ENCODE results near the gene ZNRF4.
"Not testable (repeated sequence)": the region's sequence is repeated elsewhere in the genome, so short reads cannot be mapped to it uniquely, and the experiment has no call there.

Gene ZNRF4, protein sequence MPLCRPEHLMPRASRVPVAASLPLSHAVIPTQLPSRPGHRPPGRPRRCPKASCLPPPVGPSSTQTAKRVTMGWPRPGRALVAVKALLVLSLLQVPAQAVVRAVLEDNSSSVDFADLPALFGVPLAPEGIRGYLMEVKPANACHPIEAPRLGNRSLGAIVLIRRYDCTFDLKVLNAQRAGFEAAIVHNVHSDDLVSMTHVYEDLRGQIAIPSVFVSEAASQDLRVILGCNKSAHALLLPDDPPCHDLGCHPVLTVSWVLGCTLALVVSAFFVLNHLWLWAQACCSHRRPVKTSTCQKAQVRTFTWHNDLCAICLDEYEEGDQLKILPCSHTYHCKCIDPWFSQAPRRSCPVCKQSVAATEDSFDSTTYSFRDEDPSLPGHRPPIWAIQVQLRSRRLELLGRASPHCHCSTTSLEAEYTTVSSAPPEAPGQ

DNA sequence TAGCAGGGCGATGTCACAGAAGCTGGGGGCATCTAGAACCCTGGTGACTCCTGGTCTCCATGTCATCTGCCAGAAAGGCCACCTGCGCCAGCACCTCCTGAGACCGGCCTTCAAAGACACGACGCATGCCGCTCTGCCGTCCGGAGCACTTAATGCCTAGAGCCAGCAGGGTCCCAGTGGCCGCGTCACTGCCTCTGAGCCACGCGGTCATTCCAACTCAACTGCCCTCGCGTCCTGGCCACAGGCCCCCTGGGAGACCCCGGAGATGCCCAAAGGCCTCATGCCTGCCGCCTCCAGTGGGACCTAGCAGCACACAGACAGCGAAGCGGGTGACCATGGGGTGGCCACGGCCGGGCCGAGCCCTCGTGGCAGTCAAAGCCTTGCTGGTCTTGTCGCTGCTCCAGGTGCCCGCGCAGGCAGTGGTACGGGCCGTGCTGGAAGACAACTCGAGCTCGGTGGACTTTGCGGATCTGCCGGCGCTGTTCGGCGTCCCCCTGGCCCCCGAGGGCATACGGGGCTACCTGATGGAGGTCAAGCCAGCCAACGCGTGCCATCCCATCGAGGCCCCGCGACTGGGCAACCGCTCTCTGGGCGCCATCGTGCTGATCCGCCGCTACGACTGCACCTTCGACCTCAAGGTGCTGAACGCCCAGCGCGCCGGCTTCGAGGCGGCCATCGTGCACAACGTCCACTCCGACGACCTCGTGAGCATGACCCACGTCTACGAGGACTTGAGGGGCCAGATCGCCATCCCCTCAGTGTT is at the start of gene ZNRF4:
Gene ZNRF4 (plus strand): TSS at position 51 of the 763 bp plus-strand sequence. CDS start 75 bp downstream, at position 126.
- WGBS (ENCODE audit: insufficient coverage, insufficient read length): no CpG with 5 or more reads among the region's 62 CpGs
- Histone ChIP-seq H3K4me1 (ENCODE audit: control insufficient read depth, insufficient read depth, low read length) (no peaks in the 10 kb centered on the region), H3K27ac (ENCODE audit: low read length) (no peak within 1 kb of the TSS), H3K9me3 (ENCODE audit: control insufficient read depth, insufficient read depth, low read length) (no peaks in the 10 kb centered on the region), H3K36me3 (ENCODE audit: control insufficient read depth, insufficient read depth, low read length) (no peaks in the 10 kb centered on the region), H3K27me3 (ENCODE audit: control insufficient read depth, insufficient read depth, low read length) (no peaks in the 10 kb centered on the region), H3K4me3 (ENCODE audit: low read length) (no peak within 1 kb of the TSS)
- DNase-seq (ENCODE audit: low read depth, low spot score): no peak

DNA sequence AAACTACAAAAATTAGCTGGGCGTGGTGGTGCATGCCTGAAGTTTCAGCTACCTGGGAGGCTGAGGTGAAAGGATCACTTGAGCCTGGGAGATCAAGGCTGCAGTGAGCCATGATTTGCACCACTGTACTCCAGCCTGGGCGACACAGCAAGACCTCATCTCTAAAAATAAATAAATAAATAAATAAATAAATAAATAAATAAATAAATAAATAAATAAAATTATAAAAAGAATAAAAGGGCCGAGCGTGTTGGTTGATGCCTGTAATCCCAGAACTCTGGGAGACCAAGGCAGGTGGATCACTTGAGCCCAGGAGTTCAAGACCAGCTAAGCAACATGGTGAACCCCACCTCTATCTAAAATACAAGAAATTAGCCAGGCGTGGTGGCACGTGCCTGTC is 49.0 kb upstream of the ZNRF4 start:
- not testable (repeated sequence) for H3K4me1 ChIP-seq (ENCODE audit: control insufficient read depth, insufficient read depth, low read length); H3K4me3 ChIP-seq (ENCODE audit: low read length); H3K27ac ChIP-seq (ENCODE audit: low read length); H3K9me3 ChIP-seq (ENCODE audit: control insufficient read depth, insufficient read depth, low read length); DNase-seq (ENCODE audit: low read depth, low spot score); H3K27me3 ChIP-seq (ENCODE audit: control insufficient read depth, insufficient read depth, low read length); H3K36me3 ChIP-seq (ENCODE audit: control insufficient read depth, insufficient read depth, low read length)
- WGBS (ENCODE audit: insufficient coverage, insufficient read length): no CpG with 5 or more reads among the region's 6 CpGs

DNA sequence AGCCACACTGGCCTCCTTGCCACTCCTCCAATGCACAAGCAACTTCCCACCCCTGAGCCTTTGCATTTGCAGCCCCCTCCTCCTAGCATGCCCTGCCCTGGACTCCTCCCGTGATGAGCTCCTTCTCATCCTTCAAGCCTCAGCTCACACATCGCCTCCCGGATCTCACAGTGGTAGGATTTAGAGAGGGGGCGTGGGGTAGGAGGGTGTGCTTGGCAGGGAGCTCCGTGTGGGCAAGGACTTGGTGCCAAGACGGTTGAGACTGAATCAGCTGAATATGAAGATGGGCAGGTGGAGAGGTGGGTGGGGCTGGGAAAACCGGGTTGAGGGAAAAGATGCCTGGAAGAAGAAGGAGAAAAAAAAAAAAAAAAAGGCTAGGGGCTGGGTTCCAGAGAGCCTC is 48.4 kb upstream of the ZNRF4 start:
- no CpG with 5 or more reads among the region's 7 CpGs for WGBS (ENCODE audit: insufficient coverage, insufficient read length)
- H3K4me1 ChIP-seq (ENCODE audit: control insufficient read depth, insufficient read depth, low read length): no peaks in the 10 kb centered on the region
- H3K27ac ChIP-seq (ENCODE audit: low read length): no peak overlapping the region
- H3K4me3 ChIP-seq (ENCODE audit: low read length): no peak overlapping the region
- 0 out of 2 replicates have a peak, but pooled peaks cover 2% of the 10 kb centered on the region for H3K27me3 ChIP-seq (ENCODE audit: control insufficient read depth, insufficient read depth, low read length)
- no peaks in the 10 kb centered on the region for H3K9me3 ChIP-seq (ENCODE audit: control insufficient read depth, insufficient read depth, low read length)
- DNase-seq (ENCODE audit: low read depth, low spot score): no peak
- H3K36me3 ChIP-seq (ENCODE audit: control insufficient read depth, insufficient read depth, low read length): no peaks in the 10 kb centered on the region

DNA sequence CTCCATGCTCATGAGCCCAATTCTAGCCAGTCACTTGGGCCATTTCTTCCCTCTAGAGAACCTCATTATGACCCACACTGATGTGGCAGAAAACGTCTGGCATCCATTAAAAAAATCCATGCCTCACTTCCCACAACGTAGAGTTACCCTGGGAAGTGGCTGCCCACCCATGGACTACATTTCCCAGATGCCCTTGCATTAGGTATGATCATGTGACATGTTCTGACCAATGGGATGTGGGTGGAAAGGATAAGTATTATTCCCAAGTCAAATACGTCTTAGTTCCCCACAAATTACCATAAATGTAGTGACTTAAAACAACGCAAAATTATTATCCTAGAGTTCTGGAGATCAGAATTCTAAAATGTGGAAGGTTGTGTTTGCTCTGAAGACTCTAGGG is 47.9 kb upstream of the ZNRF4 start:
- no peak overlapping the region for H3K4me3 ChIP-seq (ENCODE audit: low read length)
- no peaks in the 10 kb centered on the region for H3K9me3 ChIP-seq (ENCODE audit: control insufficient read depth, insufficient read depth, low read length)
- DNase-seq (ENCODE audit: low read depth, low spot score): no peak
- H3K27me3 ChIP-seq (ENCODE audit: control insufficient read depth, insufficient read depth, low read length): 0 out of 2 replicates have a peak, but pooled peaks cover 2% of the 10 kb centered on the region
- no peaks in the 10 kb centered on the region for H3K36me3 ChIP-seq (ENCODE audit: control insufficient read depth, insufficient read depth, low read length)
- no peaks in the 10 kb centered on the region for H3K4me1 ChIP-seq (ENCODE audit: control insufficient read depth, insufficient read depth, low read length)
- WGBS (ENCODE audit: insufficient coverage, insufficient read length): no CpG with 5 or more reads among the region's 4 CpGs
- H3K27ac ChIP-seq (ENCODE audit: low read length): no peak overlapping the region

DNA sequence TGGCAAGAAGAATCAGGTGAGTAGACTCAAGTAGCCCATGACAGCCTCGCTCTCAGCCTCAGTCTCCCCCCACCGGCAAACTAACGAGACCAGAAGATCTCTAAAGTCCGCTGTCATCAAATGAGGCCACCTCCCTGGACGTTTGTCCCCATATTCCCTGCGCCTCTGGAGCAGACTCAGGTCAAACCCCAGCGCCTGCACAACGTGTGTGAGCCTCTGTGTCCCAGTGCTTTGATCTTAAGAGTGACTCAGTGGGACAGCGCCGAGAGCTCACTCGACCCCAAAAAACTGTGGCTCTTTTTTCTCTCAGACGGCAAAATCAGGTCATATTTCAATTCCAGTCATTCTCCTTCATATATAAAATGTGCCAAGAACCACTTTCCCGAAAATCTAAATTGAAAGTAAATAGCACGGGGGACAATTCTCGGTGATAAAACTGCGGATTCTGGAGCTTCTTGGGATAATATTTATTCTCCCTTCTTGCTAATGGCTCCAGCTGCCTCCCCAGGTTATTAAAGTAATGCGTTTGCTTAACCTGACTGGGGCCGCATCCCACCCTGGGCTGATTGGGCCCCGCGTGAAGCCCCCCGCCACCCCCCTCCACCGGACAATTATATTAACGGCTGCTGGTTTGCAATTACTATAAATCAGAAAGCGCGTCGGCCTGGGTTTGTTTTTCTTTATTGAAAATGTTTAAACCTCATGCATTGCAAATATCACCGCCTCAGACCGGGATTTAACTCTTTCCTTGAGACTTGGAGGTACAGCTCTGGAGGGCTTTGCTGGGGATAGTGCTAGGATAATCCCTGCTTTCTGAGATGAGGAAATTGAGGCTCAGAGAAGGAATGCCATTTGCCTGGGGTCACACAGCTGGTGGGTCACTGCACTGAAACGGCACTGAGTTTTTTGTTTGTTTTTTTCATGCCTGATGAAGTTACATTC is 37.5 kb upstream of the ZNRF4 start:
- DNase-seq (ENCODE audit: low read depth, low spot score): no peak
- WGBS (ENCODE audit: insufficient coverage, insufficient read length): no CpG with 5 or more reads among the region's 29 CpGs
- no peaks in the 10 kb centered on the region for H3K9me3 ChIP-seq (ENCODE audit: control insufficient read depth, insufficient read depth, low read length)
- no peaks in the 10 kb centered on the region for H3K4me1 ChIP-seq (ENCODE audit: control insufficient read depth, insufficient read depth, low read length)
- H3K36me3 ChIP-seq (ENCODE audit: control insufficient read depth, insufficient read depth, low read length): no peaks in the 10 kb centered on the region
- no peak overlapping the region for H3K4me3 ChIP-seq (ENCODE audit: low read length)
- no peaks in the 10 kb centered on the region for H3K27me3 ChIP-seq (ENCODE audit: control insufficient read depth, insufficient read depth, low read length)
- H3K27ac ChIP-seq (ENCODE audit: low read length): no peak overlapping the region

DNA sequence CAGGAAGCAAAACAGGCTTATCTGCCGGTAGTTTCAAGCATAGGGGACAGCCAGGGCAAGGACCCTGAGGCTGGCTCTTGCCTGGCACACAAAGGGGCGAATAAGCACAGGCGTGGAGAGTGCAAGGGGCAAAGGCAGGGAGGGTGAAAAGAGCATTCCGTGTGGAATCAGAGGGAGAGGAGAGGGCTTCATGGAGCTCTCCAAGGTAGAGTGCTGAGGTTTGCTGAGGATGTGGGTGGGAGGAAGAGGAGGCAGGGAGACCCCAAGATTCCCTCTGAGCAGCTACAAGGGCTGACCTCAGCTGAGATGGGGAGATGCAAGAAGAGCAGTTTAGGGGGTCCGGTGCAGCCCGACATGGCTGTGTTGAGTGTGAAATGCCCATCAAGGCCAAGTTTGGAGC is 36.5 kb upstream of the ZNRF4 start:
- H3K27ac ChIP-seq (ENCODE audit: low read length): no peak overlapping the region

DNA sequence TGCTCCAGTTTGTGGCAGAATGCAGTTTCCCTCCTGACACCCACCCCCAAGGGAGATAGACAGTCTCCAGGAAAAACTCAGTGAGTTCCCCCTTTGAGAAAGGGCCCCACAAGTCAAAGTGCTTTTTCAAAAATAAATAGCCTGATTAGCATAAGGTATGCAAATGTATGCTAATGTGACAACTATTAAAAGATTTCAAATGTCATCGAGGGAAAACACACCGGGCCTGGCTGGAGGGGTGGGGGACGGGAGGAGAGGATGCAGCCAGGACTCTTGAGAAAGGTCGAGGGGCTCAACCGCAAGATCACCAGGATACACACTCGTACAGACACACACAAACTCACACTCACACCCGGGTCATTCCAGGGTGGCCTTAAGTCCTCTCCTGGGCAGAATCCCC is 34.3 kb upstream of the ZNRF4 start:
- no peaks in the 10 kb centered on the region for H3K36me3 ChIP-seq (ENCODE audit: control insufficient read depth, insufficient read depth, low read length)
- no CpG with 5 or more reads among the region's 7 CpGs for WGBS (ENCODE audit: insufficient coverage, insufficient read length)
- no peak for DNase-seq (ENCODE audit: low read depth, low spot score)

More for the DNA sequence above, 36.5 kb upstream of the ZNRF4 start:
- Histone ChIP-seq H3K4me1 (ENCODE audit: control insufficient read depth, insufficient read depth, low read length) (no peaks in the 10 kb centered on the region), H3K4me3 (ENCODE audit: low read length) (no peak overlapping the region), H3K9me3 (ENCODE audit: control insufficient read depth, insufficient read depth, low read length) (no peaks in the 10 kb centered on the region), H3K36me3 (ENCODE audit: control insufficient read depth, insufficient read depth, low read length) (no peaks in the 10 kb centered on the region), H3K27me3 (ENCODE audit: control insufficient read depth, insufficient read depth, low read length) (no peaks in the 10 kb centered on the region)
- no peak for DNase-seq (ENCODE audit: low read depth, low spot score)
- no CpG with 5 or more reads among the region's 6 CpGs for WGBS (ENCODE audit: insufficient coverage, insufficient read length)

DNA sequence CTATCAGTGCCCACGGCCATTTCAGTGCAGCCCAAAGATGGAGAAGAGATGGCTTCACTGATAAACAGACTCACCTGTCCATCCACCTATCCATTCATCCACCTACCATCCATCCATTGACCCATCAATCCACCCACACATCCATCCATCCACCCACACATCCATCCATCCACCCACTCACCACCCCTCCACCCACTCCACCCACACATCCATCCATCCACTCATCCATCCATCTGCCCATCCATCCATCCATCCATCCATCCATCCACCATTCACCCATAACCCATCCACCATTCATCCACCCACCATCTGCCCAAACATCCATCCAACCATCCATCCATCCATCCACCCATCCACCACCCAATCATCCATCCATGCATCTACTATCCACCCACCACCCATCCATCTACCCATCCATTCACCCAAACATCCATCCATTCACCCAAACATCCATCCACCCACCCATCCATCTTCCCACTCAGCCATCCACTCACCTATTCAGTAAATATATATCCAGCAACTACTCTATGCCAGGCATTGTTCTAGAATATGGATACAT is 31.6 kb upstream of the ZNRF4 start:
- Histone ChIP-seq H3K27me3 (ENCODE audit: control insufficient read depth, insufficient read depth, low read length) (no peaks in the 10 kb centered on the region), H3K27ac (ENCODE audit: low read length) (no peak overlapping the region), H3K36me3 (ENCODE audit: control insufficient read depth, insufficient read depth, low read length) (no peaks in the 10 kb centered on the region), H3K4me3 (ENCODE audit: low read length) (no peak overlapping the region), H3K9me3 (ENCODE audit: control insufficient read depth, insufficient read depth, low read length) (no peaks in the 10 kb centered on the region), H3K4me1 (ENCODE audit: control insufficient read depth, insufficient read depth, low read length) (no peaks in the 10 kb centered on the region)
- DNase-seq (ENCODE audit: low read depth, low spot score): no peak
- WGBS (ENCODE audit: insufficient coverage, insufficient read length): no CpG with 5 or more reads among the region's 1 CpG

More for the DNA sequence above, 34.3 kb upstream of the ZNRF4 start:
- H3K9me3 ChIP-seq (ENCODE audit: control insufficient read depth, insufficient read depth, low read length): no peaks in the 10 kb centered on the region
- no peak overlapping the region for H3K27ac ChIP-seq (ENCODE audit: low read length)
- H3K4me3 ChIP-seq (ENCODE audit: low read length): no peak overlapping the region
- no peaks in the 10 kb centered on the region for H3K4me1 ChIP-seq (ENCODE audit: control insufficient read depth, insufficient read depth, low read length)
- no peaks in the 10 kb centered on the region for H3K27me3 ChIP-seq (ENCODE audit: control insufficient read depth, insufficient read depth, low read length)

DNA sequence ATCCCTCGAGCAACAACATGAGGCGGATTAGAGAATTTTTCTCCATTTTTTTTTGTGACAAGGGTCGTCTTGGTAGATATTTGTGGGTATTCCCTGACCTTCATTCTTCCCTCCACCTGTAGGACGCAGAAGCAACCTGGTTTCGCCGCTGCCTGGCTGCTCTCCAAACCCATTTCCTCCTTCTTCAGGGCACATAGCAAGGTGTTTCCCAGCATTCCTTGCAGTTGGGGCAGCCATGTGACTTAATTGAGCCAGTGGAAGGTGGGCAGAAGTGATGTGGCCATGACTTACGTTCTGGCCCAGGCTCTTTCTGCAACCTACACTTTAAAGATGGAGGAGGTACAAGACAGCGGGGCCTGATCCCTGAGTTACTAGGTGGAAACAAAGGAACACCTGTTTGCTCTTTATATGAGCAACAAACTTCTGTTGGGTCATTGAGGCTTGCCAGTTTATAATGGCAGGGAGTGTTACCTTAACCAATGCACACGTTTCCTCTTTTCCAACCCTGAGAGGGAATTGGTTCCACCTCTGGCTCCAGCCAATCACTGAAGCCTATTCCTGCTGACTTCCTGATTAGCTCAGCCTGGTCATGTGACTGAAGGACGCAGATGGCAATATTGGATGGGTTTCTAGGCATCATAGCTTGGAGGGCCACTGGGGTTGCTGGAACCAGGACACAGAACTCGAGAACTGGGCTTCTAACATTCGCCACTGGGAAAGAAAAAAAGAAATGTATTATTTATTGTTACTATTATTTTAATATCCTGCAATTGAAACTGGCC is 30.8 kb upstream of the ZNRF4 start:
- H3K4me3 ChIP-seq (ENCODE audit: low read length): no peak overlapping the region
- no CpG with 5 or more reads among the region's 12 CpGs for WGBS (ENCODE audit: insufficient coverage, insufficient read length)
- DNase-seq (ENCODE audit: low read depth, low spot score): no peak

More for the DNA sequence above, 30.8 kb upstream of the ZNRF4 start:
- no peaks in the 10 kb centered on the region for H3K4me1 ChIP-seq (ENCODE audit: control insufficient read depth, insufficient read depth, low read length)
- H3K27me3 ChIP-seq (ENCODE audit: control insufficient read depth, insufficient read depth, low read length): no peaks in the 10 kb centered on the region
- no peak overlapping the region for H3K27ac ChIP-seq (ENCODE audit: low read length)
- no peaks in the 10 kb centered on the region for H3K9me3 ChIP-seq (ENCODE audit: control insufficient read depth, insufficient read depth, low read length)
- H3K36me3 ChIP-seq (ENCODE audit: control insufficient read depth, insufficient read depth, low read length): no peaks in the 10 kb centered on the region

All from iPS DF 6.9 (cell line).